Measurements from ENCODE around the gene SLC35F3.

Gene SLC35F3

GRCh38 chr1:234047123-234047522, 142.6 kb downstream of the SLC35F3 start:
- DNase-seq = no peak

GRCh38 chr1:234062166-234062565, 157.7 kb downstream of the SLC35F3 start:
- no peak for DNase-seq

- DNase-seq = peak; percentile 62
Observed at GRCh38 chr1:234065794-234066447, 161.4 kb downstream of the SLC35F3 start.

GRCh38 chr1:234067581-234068337, 163.3 kb downstream of the SLC35F3 start:
- no peak for DNase-seq

- no peak for DNase-seq
Observed at GRCh38 chr1:234069760-234070159, 165.3 kb downstream of the SLC35F3 start.

- no peak for DNase-seq
Observed at GRCh38 chr1:234072793-234073192, 168.3 kb downstream of the SLC35F3 start.

- DNase-seq = no peak
Observed at GRCh38 chr1:234078143-234078542, 173.7 kb downstream of the SLC35F3 start.

- DNase-seq = no peak
Observed at GRCh38 chr1:234079896-234080295, 175.4 kb downstream of the SLC35F3 start.

GRCh38 chr1:234083460-234083859, 179.0 kb downstream of the SLC35F3 start:
- no peak for DNase-seq

- no peak for DNase-seq
Observed at GRCh38 chr1:234089396-234089795, 184.9 kb downstream of the SLC35F3 start.

- DNase-seq = no peak
Observed at GRCh38 chr1:234090212-234091064, 186.0 kb downstream of the SLC35F3 start.

- no peak for DNase-seq
Observed at GRCh38 chr1:234091065-234091401, 186.6 kb downstream of the SLC35F3 start.

- no peak for DNase-seq
Observed at GRCh38 chr1:234091876-234092275, 187.4 kb downstream of the SLC35F3 start.

GRCh38 chr1:234093107-234093506, 188.6 kb downstream of the SLC35F3 start:
- DNase-seq = no peak

- no peak for DNase-seq
Observed at GRCh38 chr1:234093741-234094140, 189.3 kb downstream of the SLC35F3 start.

GRCh38 chr1:234094172-234094571, 189.7 kb downstream of the SLC35F3 start:
- no peak for DNase-seq

GRCh38 chr1:234096161-234096770, 191.8 kb downstream of the SLC35F3 start:
- DNase-seq = no peak

- DNase-seq = no peak
Observed at GRCh38 chr1:234102583-234102982, 198.1 kb downstream of the SLC35F3 start.

GRCh38 chr1:234103198-234103597, 198.7 kb downstream of the SLC35F3 start:
- no peak for DNase-seq

- no peak for DNase-seq
Observed at GRCh38 chr1:234106032-234106431, 201.6 kb downstream of the SLC35F3 start.

- DNase-seq = no peak
Observed at GRCh38 chr1:234107416-234108021, 203.0 kb downstream of the SLC35F3 start.

GRCh38 chr1:234108921-234109320, 204.4 kb downstream of the SLC35F3 start:
- DNase-seq = no peak

GRCh38 chr1:234109840-234110239, 205.4 kb downstream of the SLC35F3 start:
- no peak for DNase-seq
